ENCODE data around the gene PPP1CA. TPM values are rescaled to one million over a fixed set of nuclear protein-coding genes. Genes with fewer than 3 reads are reported as not detected.
A peak's percentile ranks its signal among the peaks of the same experiment; 100 is the strongest.

Gene PPP1CA
- total and polyA plus RNA-seq, 2 donors (not counting 1 experiment from before 2014, with no cell fraction given): 218 to 251 TPM

DNA sequence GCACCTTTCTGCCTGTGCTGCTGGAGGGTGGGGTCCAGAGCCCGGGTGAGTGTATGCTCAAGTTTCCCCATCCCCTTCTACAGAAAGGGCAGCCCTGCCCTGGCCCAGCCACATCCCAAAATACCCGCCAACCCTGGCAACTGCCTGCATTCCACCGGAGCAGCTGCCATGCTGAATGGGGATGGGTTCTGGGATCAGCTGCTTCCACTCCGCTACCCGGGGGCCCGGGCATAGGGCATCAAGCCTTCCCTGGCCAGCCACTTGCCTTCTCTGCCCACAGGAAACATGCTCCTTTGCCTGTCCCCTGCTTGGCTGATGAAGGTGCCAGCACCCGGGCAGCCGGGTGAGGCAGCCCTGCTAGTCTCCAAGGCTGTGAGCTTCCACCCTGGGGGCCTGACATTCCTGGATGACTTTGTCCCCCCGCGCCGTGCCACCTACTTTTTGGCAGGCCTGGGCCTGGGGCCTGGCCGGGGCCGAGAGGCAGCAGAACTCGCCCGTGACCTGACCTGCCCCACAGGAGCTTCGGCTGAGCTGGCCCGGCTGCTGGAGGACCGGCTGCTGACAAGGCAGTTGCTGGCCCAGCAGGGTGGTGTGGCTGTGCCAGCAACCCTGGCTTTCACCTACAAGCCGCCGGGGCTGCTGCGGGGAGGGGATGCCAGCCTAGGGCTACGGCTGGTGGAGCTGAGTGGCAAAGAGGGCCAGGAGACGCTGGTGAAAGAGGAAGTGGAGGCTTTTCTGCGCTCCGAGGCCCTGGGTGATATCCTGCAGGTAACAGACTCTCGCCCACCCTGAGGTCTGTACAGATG, 17.0 kb upstream of the PPP1CA start:
- Histone ChIP-seq H3K4me3 (ENCODE audit: control extremely low read depth in 1 of 5, extremely low read depth in 1 of 5, insufficient read depth in 1 of 5, low read depth in 2 of 5, low read length in 4 of 5) (peak overlapping the region in 4 of 5 experiments; percentile 28 to 49 (median 38)), H3K4me1 (ENCODE audit: control insufficient read depth in 2 of 2, insufficient read depth in 2 of 2, low read length in 2 of 2) (peaks cover 60 to 71% of the 10 kb centered on the region in 2 donors), H3K79me2 (ENCODE audit: control insufficient read depth, insufficient read depth, low read length) (peaks cover 22% of the 10 kb centered on the region), H3K9me3 (ENCODE audit: control extremely low read depth in 1 of 3, control insufficient read depth in 2 of 3, insufficient read depth in 1 of 3, low read length in 2 of 3) (no peaks in the 10 kb centered on the region), H2AFZ (ENCODE audit: insufficient read depth, low read depth, low read length, poor library complexity, severe bottlenecking) (peak overlapping the region; percentile 53), H3K27me3 (replicated peaks in 1 of 4; ENCODE audit: control extremely low read depth in 1 of 4, control insufficient read depth in 3 of 4, insufficient read depth in 4 of 4, low read length in 3 of 4) (no peaks in the 10 kb centered on the region), H4K20me1 (ENCODE audit: control insufficient read depth, insufficient read depth, low read length, poor library complexity, severe bottlenecking) (no peaks in the 10 kb centered on the region), H3K9ac (ENCODE audit: low read length) (peak overlapping the region; percentile 40), H3K4me2 (replicated peaks; ENCODE audit: low read depth, low read length, poor library complexity, severe bottlenecking) (peak overlapping the region; percentile 95), H3K27ac (ENCODE audit: low read length in 2 of 2) (peak overlapping the region; percentile 43 to 71), H3K36me3 (replicated peaks in 1 of 2; ENCODE audit: control extremely low read depth in 1 of 2, control insufficient read depth in 1 of 2, extremely low read depth in 1 of 2, insufficient read depth in 2 of 2, low read length in 1 of 2) (no peaks in the 10 kb centered on the region)
- peak; percentile 38 for ATAC-seq (ENCODE audit: low read depth)
- intact Hi-C loops (cut with micrococcal nuclease): loop anchor here (1.0 kb wide), 2 partner anchors 9 to 10 kb away; partner anchors contain the start of gene RPS6KB2
- H3K4me1 Mint-ChIP-seq: peaks cover 57% of the 10 kb centered on the region
- no peaks in the 10 kb centered on the region for H3K9me3 Mint-ChIP-seq (ENCODE audit: insufficient read depth)
- peak; percentile 89 for DNase-seq
- WGBS (ENCODE audit: insufficient coverage): 10% methylated on average over 25 of the region's 26 CpGs
- ChIA-PET POLR2A (interaction anchor here (0.5 to 10.7 kb wide), 15 partner anchors 7 to 1910 kb away, joined by 3 to 195 read pairs (median 15); partner anchors contain the start of genes PPP1CA, PTPRCAP, RAD9A and RPS6KB2), CTCF (interaction anchor here (0.6 to 10.4 kb wide), 16 partner anchors 11 to 73 kb away, joined by 3 to 121 read pairs (median 4); partner anchors contain the start of genes AIP, POLD4, PPP1CA and PTPRCAP)
- H3K27ac Mint-ChIP-seq: peak overlapping the region; percentile 91
- no peaks in the 10 kb centered on the region for H3K27me3 Mint-ChIP-seq
- TF ChIP-seq EZH2 (IDR thresholded peaks at IDR 0.05; ENCODE audit: borderline replicate concordance, insufficient read depth, low read depth, low read length, poor library complexity, severe bottlenecking) (no peak), CTCF (IDR thresholded peaks at IDR 0.05) (no peak)
- H3K4me3 Mint-ChIP-seq: peak overlapping the region; percentile 83

All from B cell (primary cell).